LNCAP (cell line): ENCODE measurements around the gene NELL2.

Source experiments
- TF ChIP-seq, protein P1 (sequence below): fragments of 450-650 bp; IDR thresholded peaks from 2 replicates; pipeline ENCODE4 v1.5.1; 2017; ENCODE audit warnings: mild to moderate bottlenecking

NELL2 gene

DNA sequence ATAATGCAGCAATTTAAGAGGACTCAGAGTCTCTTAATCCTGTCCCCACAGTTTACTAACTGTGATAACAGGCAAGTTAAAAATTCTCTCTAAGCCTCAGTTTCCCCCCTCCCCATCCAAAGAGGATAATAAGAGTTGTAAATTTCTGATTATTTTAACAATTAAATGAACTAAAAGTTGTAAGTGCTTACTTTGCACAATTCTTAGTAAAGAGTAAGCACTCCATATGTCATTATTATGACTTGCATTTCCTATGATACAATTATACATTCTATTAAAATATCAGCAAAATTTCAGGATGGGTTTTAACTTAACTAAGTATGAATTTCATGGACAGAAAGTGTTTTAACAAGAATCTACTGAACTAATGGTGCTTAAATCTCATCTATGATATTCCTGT is 80.1 kb downstream of the NELL2 start:
- TF ChIP-seq, protein P1, sequence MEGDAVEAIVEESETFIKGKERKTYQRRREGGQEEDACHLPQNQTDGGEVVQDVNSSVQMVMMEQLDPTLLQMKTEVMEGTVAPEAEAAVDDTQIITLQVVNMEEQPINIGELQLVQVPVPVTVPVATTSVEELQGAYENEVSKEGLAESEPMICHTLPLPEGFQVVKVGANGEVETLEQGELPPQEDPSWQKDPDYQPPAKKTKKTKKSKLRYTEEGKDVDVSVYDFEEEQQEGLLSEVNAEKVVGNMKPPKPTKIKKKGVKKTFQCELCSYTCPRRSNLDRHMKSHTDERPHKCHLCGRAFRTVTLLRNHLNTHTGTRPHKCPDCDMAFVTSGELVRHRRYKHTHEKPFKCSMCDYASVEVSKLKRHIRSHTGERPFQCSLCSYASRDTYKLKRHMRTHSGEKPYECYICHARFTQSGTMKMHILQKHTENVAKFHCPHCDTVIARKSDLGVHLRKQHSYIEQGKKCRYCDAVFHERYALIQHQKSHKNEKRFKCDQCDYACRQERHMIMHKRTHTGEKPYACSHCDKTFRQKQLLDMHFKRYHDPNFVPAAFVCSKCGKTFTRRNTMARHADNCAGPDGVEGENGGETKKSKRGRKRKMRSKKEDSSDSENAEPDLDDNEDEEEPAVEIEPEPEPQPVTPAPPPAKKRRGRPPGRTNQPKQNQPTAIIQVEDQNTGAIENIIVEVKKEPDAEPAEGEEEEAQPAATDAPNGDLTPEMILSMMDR = no peak

GRCh38 chr12:44788731-44789130 is 87.4 kb downstream of the NELL2 start:
- TF ChIP-seq, protein P1 = no peak

GRCh38 chr12:44780221-44780790 is 95.8 kb downstream of the NELL2 start:
- TF ChIP-seq, protein P1 = no peak

DNA sequence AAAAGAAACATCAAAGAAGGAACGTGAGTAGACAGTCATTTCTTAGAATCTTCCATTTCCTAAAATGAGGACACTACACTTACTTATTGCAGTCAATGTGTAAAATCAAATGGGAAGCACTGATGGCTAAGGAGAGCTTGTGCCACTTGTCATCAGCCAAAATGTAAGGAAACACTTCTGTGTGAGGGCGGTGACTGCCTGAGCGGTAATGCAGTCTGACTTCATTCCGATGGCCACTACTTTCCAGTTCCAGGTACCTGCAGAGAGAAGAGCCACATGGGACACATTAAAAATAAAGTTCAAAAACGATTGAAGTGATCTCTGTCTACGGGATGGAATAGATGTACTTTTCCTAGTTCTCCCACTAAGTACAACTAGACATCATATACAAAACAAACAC is 96.3 kb downstream of the NELL2 start:
- TF ChIP-seq, protein P1 = no peak

GRCh38 chr12:44778863-44779262 is 97.3 kb downstream of the NELL2 start:
- TF ChIP-seq, protein P1 = no peak

DNA sequence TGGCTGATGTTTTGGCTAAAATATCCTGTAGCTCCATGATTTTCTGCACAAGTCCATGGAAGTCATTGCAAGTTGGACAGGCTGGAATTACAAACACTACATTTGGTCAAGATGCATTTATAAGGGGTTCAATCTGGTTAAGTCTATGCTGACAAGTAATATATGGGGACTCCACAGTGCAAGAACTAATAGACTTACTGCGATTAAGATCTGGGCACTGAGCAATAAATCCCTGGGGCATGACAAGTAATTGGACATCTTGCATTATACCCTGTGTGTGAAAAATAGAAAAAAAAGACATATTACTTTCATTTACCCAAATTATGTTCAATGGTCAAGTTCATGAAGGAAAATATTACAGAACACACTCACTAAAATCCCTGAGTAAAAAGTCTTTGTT is 99.1 kb downstream of the NELL2 start:
- TF ChIP-seq, protein P1 = no peak

DNA sequence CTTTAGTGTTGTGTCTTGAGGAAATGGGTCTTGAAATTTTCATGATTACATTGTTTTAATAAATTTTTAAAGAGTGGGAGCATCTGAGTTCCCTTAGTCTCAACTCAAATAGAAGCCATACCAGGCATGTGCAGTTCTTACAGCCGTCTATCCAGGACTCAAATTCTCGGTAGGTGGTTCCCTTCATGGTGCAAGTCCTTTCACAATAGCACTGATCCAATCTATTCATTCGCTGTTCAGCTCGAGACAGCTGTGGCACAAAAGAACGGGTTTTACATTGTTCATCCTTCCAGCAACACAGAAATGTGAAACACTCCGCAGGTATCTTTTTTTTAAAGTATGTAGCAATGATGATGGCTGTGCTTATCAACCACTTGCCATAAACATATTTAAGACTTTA is 100.2 kb downstream of the NELL2 start:
- TF ChIP-seq, protein P1 = no peak

GRCh38 chr12:44774815-44775411 is 101.2 kb downstream of the NELL2 start:
- TF ChIP-seq, protein P1 = peak; percentile 95
